Endodermal cell (in vitro differentiated cells): ENCODE results near the gene PDCD4. TPM values are rescaled to one million over a fixed set of nuclear protein-coding genes. Genes with fewer than 3 reads are reported as not detected.

Experiments used
- DNase-seq: peaks from one replicate; pipeline ENCODE4 v3.0.0-alpha.2; 2017
- H3K27ac ChIP-seq: 2 replicates; pipeline ENCODE4 v1.5.1; 2013; ENCODE audit warnings: mild to moderate bottlenecking, low read depth, low read length, moderate library complexity
- H3K27me3 ChIP-seq: 2 replicates; pipeline ENCODE4 v1.6.1; 2013; ENCODE audit warnings: mild to moderate bottlenecking, low read length, moderate library complexity; ENCODE audit not compliant: insufficient read depth, control insufficient read depth, poor library complexity, severe bottlenecking
- H3K36me3 ChIP-seq: 2 replicates; pipeline ENCODE4 v1.7.0; 2013; ENCODE audit warnings: mild to moderate bottlenecking, low read length, moderate library complexity; ENCODE audit not compliant: control insufficient read depth, insufficient read depth
- H3K4me1 ChIP-seq: one replicate; pipeline ENCODE4 v1.7.0; 2013; ENCODE audit warnings: low read length; ENCODE audit not compliant: control insufficient read depth, insufficient read depth
- H3K4me3 ChIP-seq: 2 replicates; pipeline ENCODE4 v1.5.1; 2013; ENCODE audit warnings: mild to moderate bottlenecking, low read length, moderate library complexity
- H3K9ac ChIP-seq: 2 replicates; pipeline ENCODE4 v1.6.1; 2013; ENCODE audit warnings: mild to moderate bottlenecking, low read length, moderate library complexity; ENCODE audit not compliant: poor library complexity, severe bottlenecking; ENCODE audit errors: extremely low read depth
- H3K9me3 ChIP-seq: 2 replicates; pipeline ENCODE4 v1.6.1; 2013; ENCODE audit warnings: mild to moderate bottlenecking, low read length, moderate library complexity; ENCODE audit not compliant: control insufficient read depth
- H3K27ac Mint-ChIP-seq: 2 replicates; pipeline ENCODE4 v1.8.0; 2020; ENCODE audit warnings: mixed read lengths
- H3K27me3 Mint-ChIP-seq: 2 replicates; pipeline ENCODE4 v1.8.0; 2021; ENCODE audit warnings: mild to moderate bottlenecking, mixed read lengths; ENCODE audit not compliant: insufficient read depth
- H3K36me3 Mint-ChIP-seq: 2 replicates; pipeline ENCODE4 v1.8.0; 2020; ENCODE audit warnings: low read depth, mixed read lengths
- H3K4me1 Mint-ChIP-seq: 2 replicates; pipeline ENCODE4 v1.8.0; 2020; ENCODE audit warnings: mixed read lengths
- H3K4me3 Mint-ChIP-seq: 2 replicates; pipeline ENCODE4 v1.8.0; 2020; ENCODE audit warnings: mild to moderate bottlenecking, moderate library complexity, mixed read lengths
- H3K9me3 Mint-ChIP-seq: 2 replicates; pipeline ENCODE4 v1.8.0; 2020; ENCODE audit warnings: mild to moderate bottlenecking, mixed read lengths
- CTCF ChIP-seq: fragments of 200-600 bp; sonication (generic); conservative IDR thresholded peaks from 2 replicates; pipeline ENCODE4 v1.5.0; 2021; ENCODE audit warnings: antibody characterized with exemption, mild to moderate bottlenecking
- WGBS, 2 experiments: methylation state at CpG; one replicate each; pipeline versions ENCODE4 v1.1.5 to v1.1.7; 2013; ENCODE audit warnings: missing lambda C conversion rate in 2 of 2, mixed read lengths in 1 of 2; ENCODE audit not compliant: insufficient coverage in 1 of 2, insufficient read length in 1 of 2; 5-methylcytosine and 5-hydroxymethylcytosine counted together
- total RNA-seq, 2 donors: library from RNA; stranded (reverse); fragmentation: NEBNext Ultra II Directional in 1 of 2; extraction: Animal tissue kit (Norgen Biotek cat#: 25700) in 1 of 2; gene quantifications; 2 replicates in 1 of 2; 3 replicates in 1 of 2; pipeline ENCODE4 v1.2.1, GENCODE V29; 2021

PDCD4 gene
- total RNA-seq, 2 donors from 2014 or later: 46.5 to 48.5 TPM

- Mint-ChIP-seq H3K4me3 (no peak overlapping the region), H3K9me3 (no peaks in the 10 kb centered on the region), H3K4me1 (peaks cover 12% of the 10 kb centered on the region), H3K36me3 (no peaks in the 10 kb centered on the region), H3K27ac (no peak overlapping the region), H3K27me3 (no peaks in the 10 kb centered on the region)
- no peak for DNase-seq
- H3K27ac ChIP-seq: no peak overlapping the region
- H3K27me3 ChIP-seq: no peaks in the 10 kb centered on the region
- H3K9me3 ChIP-seq: no peaks in the 10 kb centered on the region
- WGBS, 2 experiments: 81 to 89% methylated on average over 1 to 2 of the region's 2 CpGs
- H3K36me3 ChIP-seq: no peaks in the 10 kb centered on the region
- no peak overlapping the region for H3K9ac ChIP-seq
- TF ChIP-seq CTCF: no peak
- no peak overlapping the region for H3K4me3 ChIP-seq
- H3K4me1 ChIP-seq: no peaks in the 10 kb centered on the region
These were observed 28.7 kb upstream of the PDCD4 start for GRCh38 chr10:110843031-110843430.

GRCh38 chr10:110843796-110844616 lies 27.7 kb upstream of the PDCD4 start:
- WGBS, 2 experiments: 90 to 94% methylated on average over 2 to 8 of the region's 8 CpGs
- Histone ChIP-seq H3K36me3 (no peaks in the 10 kb centered on the region), H3K4me1 (no peaks in the 10 kb centered on the region), H3K4me3 (no peak overlapping the region), H3K9me3 (no peaks in the 10 kb centered on the region), H3K27me3 (no peaks in the 10 kb centered on the region), H3K9ac (no peak overlapping the region), H3K27ac (no peak overlapping the region)
- no peak for DNase-seq
- Mint-ChIP-seq H3K9me3 (no peaks in the 10 kb centered on the region), H3K4me3 (no peak overlapping the region), H3K27ac (no peak overlapping the region), H3K4me1 (peaks cover 12% of the 10 kb centered on the region), H3K36me3 (no peaks in the 10 kb centered on the region), H3K27me3 (no peaks in the 10 kb centered on the region)
- TF ChIP-seq CTCF: no peak

- Mint-ChIP-seq H3K27me3 (no peaks in the 10 kb centered on the region), H3K9me3 (no peaks in the 10 kb centered on the region), H3K27ac (no peak overlapping the region), H3K4me1 (peaks cover 12% of the 10 kb centered on the region), H3K4me3 (no peak overlapping the region), H3K36me3 (no peaks in the 10 kb centered on the region)
- TF ChIP-seq CTCF: no peak
- Histone ChIP-seq H3K9ac (no peak overlapping the region), H3K27ac (no peak overlapping the region), H3K4me1 (no peaks in the 10 kb centered on the region), H3K36me3 (no peaks in the 10 kb centered on the region), H3K27me3 (no peaks in the 10 kb centered on the region), H3K9me3 (no peaks in the 10 kb centered on the region), H3K4me3 (no peak overlapping the region)
- 93 to 100% methylated on average over 4 of the region's 4 CpGs for WGBS, 2 experiments
- DNase-seq: no peak
These were observed 27.2 kb upstream of the PDCD4 start for GRCh38 chr10:110844617-110844881.
